Stimulated activated CD4-positive, alpha-beta T cell treated with anti-CD3 and anti-CD28 coated beads, TNF-alpha, amount 100 ng/mL, for 24 hours (primary cell): ENCODE results near the gene SLCO3A1.
A peak's percentile ranks its signal among the peaks of the same experiment; 100 is the strongest.

Experiments
- DNase-seq, 3 experiments: peaks; one replicate each; pipeline ENCODE4 v3.0.0-alpha.2; 2020; ENCODE audit warnings: low read depth in 3 of 3

Gene SLCO3A1

DNA sequence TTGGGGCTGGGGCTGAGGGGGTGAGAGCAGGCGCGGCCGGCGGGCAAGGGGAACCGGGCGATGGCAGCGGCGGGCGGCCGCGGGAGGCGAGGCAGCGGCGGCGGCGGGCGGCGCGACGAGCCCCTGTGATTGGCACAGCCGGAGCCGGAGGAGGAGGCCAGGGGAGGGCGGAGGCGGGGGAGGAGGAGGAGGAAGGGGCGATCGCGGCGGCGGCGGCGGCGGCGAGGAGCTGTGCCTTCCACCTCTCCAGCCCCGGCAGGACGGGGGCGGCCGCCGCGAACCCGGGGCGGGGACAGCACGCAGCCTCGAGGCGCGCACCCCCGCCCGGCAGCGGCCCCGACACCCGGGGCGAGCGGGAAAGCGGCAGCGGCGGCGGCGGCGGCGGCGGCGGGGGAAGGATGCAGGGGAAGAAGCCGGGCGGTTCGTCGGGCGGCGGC is at the start of gene SLCO3A1:
TSS of gene SLCO3A1 (plus strand) at position 198 of the 437 bp plus-strand sequence.
- peak; percentile 28 to 61 (median 34) for DNase-seq

DNA sequence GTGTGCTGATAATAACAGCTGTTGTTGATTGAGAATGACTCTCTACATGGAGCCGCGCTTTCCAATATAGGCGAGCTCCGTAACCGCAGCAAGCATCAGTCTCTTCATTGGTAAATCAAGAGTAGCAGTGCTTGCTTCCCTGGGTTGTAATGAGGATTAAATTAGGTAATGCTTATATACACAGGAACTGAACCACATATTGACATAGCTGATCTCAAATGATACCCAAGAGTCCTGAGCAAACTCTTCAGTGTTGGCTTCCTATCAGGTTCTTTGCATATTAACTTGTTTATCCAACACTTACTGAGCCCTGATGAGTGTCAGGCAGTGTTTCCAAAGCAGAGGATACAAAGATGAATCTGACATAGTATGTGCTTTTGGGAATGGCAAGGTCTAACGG is 46.4 kb upstream of the SLCO3A1 start:
- DNase-seq = no peak

DNA sequence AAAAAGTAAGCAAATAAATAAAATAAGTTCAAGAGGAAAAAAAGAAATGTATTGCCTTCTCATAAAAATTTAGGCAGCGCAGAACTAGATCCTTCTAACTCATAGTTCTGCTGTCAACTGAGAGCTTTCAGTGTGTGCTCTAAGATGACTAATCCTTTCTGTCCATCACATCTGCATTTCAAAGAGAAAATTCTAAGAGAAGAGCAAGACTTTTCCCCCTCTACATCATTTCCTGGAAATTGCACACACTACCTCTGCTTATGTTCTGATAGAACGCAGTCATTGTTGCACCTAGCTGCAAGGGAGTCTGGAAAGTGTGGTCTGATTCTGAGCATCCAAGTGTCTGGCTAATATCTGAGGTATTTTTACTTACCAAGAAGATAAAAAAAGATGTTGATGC is 39.6 kb upstream of the SLCO3A1 start:
- DNase-seq = no peak

DNA sequence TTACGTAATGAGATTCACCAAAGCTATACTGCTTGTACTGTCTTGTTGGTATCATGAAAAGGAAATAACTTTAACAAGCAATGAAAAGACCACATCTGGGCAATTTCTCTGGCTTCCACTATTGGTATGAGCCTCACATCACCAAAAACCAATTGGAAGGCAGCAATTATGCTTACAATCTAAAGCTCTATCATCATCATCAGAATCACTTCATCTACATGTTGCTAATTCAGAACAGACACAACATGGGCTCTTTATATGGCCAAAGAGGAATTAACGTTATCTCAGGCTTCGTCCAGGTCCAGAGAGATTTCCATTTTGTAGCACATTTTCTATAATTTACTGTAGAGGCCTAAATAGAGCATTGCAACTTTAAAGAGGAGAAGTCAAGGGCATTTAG is 36.6 kb upstream of the SLCO3A1 start:
- no peak for DNase-seq

DNA sequence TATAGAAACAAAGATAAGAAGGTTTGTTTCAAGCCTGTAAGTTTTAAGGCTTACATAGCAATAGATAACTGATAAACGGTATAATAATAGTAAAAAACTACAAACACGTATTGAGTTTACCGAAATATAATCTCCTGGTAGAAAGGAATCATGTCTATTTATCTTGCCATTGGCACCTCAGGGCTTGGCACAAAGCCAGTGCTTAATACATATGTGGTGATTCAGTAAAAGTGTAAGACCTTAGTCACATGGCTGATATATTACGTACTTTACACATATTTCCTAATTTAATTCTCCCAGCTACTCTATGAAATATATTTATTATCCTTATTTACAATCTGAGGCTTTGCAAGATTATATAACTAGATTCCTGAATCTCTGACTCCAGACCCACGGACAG is 32.0 kb upstream of the SLCO3A1 start:
- no peak for DNase-seq

DNA sequence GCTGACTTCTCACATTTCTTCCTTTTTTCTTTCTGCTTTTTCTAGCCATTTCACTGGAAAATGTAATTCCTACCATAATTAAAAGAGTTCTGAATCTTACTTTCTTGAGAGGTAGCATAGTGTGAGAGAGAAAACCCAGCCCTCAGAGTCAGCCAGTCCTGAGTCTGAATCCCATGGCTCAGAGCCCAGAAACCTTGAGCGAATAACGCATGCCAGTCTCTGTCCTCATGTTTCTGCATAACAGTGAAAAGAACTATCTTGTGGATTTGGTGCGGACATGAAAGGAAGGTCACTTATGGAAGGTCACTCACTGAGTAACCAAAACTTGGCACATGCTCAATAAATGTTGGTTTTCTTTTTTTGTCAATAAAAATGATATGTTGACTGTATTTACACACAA is 29.3 kb upstream of the SLCO3A1 start:
- no peak for DNase-seq

DNA sequence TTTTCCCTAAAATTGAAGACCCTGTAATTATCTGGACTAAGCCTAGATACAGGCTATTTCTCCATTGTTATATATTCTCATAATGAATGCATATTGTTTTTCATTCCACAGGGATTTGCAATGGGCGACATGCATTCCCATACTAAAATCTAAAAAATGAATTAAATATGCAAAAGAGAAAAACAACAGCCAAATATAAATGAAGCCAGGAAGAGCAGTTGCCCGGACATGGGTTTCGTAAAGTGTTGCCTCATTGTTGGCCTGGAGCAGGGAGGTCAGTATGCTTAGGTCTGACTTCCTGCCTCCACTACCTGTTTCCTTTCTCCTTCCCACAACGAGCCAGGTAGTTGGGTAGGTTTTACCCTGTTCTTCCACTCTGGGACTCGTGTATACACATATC is 27.1 kb upstream of the SLCO3A1 start:
- DNase-seq = no peak

DNA sequence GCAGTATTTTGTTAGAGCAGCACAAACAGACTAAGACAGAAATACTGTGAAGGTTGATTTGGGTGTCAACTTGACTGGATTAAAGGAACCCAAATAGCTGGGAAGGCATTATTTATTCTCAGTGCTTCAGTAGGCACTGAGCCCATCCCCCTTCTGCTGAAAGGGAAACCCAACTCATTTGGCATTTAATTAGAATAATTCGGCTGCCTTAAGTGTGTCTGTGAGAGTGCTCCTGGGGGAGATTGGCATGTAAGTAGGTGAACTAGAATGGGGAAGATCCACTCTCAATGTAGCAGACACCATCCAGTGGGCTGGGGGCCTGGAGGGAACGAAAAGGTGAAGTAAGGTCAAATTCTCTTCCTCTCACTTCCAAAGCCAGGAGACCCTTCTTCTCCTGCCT is 20.5 kb upstream of the SLCO3A1 start:
- no peak for DNase-seq

DNA sequence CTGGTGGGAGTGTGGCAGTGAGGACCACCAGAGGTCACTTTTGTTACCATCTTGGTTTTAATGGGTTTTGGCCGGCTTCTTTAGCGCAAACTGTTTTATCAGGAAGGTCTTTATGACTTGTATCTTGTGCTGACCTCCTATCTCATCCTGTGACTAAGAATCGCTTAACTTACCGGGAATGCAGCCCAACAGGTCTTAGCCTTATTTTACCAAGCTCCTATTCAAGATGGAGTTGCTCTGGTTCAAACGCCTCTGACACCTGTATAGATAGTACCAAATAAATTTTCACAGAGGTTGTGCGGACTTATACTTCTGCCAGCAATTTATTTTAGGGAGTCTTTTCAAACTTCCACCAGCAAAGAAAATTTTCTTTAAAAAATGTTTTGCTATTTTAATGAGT is 13.6 kb upstream of the SLCO3A1 start:
- DNase-seq = no peak

DNA sequence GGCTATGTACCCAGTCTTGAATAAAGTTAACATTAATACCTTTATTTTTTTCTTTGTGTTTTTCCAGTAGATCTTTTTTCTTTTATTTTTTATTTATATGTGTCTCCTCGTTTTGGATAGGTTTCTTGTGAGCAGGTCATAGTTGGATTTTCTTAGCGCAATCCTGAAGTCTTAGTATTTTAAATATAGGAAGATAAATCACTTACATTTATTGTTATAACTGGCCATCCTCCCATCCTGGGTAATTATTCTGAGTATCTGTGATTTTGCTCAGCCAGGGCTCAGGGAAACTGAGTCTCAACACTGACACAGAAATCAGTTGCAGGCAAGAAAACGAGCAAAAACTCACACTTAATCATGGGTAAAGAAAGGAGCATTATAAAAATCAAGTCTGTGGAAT is 11.6 kb upstream of the SLCO3A1 start:
- no peak for DNase-seq

DNA sequence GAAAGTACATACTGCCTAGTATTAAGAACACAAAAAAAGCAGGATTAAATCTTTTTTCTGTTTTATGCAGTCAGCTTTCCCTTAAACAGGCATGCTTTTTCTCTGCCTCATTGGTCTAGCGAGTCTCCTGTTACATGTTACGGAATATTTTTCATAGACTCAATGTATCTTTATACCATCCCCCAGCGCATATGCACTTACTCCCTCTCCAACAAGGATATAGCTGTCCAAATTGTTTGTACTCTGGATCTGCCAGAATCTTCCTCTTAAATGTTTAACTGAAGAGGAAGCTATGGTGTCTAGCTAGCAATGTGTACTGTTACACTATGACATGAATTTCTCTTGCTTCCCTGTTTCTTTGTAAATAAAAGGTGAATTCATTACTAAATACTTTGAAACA is 9.2 kb upstream of the SLCO3A1 start:
- DNase-seq = no peak

DNA sequence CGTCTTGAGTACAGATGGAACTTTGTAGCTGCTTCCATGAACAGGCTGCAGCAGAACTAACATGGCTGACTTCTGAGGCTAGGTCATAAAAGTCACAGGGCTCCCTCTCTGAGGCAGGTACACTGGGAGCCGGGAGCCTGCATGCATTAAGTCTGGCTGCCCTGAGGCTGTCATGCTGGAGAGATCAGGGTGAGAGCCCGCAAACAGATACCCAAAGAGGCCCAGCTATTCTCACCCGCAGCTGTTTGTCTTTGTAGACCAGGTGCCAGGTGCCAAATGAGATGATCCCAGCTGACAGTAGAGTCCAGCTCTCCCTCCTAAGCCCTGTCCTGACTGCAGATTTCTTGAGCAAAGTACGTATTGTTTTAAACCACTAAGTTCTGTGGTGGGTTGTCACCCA is 8.6 kb upstream of the SLCO3A1 start:
- DNase-seq = no peak

DNA sequence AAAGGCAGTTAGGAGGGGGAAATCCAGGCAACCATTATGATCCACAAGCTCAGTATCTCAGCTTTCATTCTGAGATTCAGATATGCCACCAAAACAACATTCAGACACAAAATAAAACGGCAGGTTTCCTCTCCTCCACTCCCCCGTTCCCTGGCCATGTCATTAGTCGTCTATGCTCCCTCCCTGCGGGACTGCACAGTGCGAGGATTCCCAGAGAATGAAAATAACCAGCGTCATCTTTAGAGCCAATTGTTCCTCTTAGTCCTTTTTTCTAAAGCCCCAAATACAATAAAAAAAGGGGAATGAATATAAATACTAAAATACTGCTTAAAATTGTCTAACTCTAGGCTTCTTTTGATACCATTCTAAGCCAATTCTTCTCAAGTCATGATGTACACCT is 7.8 kb upstream of the SLCO3A1 start:
- DNase-seq = no peak

DNA sequence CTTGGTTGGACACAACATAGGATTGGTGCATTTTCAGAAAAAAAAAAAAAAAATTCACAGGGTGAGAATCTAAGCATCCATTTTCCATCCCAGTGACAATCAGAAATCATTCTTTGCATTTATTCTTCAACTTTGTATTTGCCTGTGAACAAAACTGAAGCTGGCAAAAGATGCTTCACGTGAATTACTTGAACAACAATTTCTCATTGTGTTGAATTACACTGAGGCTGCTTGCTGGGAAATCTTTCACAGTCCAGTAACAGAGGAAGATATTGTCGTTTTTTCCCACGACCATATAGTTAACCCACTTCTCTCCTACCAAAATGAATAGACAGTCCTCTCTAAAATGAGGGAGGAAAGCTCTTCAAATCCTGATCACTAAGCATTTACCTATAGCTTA is 4.3 kb upstream of the SLCO3A1 start:
- DNase-seq = no peak

DNA sequence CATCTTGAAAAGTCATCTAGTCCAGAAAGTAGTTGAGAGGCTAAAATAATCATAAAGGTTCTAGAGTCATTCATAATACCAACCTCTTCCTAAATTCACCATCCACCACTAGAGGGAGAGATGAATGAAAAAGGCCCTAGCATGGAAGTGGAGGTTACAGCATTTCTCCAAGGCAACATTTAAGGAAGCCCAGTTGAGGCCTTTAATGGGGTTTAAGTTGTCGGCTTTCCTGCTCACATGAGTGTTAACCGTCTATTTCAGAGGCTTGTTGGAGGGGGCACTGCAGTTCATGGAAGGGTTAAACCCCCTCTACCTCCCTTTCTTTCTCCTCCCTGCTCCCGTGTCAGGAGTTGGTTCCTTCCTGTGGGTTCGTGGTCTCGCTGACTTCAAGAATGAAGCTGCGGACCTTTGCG is 3.8 kb upstream of the SLCO3A1 start:
- DNase-seq = no peak

DNA sequence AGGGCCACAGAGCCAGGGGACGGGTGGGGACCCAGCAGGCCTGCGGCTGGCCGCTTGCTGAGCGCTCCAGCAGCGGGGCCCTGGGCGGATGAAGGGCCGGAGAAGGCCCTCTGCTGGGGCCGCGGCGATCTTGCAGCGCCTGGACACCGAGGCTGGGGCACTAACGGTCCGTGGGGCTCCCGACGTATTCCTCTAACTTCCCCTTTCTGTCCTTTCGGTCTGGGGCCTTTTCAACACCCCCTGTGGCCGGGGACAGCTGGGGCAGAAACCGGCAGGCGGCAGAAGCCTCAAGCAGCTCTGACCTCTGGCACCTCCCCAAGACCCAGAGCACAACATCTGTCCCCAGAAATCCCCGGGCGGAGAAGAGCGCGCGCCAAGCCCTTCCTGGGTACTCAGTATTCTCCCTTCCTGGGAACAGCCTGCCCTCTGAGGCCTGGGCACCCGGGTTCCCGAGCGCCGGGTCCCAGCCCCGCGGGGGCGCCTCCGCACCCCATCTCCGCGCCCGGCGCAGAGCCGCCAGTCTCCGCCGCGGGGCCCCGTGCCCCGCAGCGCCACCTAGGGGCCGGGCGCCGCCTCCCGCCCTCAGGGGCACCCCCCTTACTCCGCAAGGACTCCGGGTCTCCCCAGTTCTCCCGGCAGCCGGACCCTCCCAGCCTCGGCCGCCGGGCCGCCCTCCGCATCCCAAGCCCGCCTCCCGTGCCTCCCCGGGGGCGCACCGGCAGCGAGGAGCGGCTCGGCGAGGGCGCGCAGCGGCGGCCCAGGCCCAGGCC is 582 bp upstream of the SLCO3A1 start:
- peak; percentile 42 to 66 (median 52) for DNase-seq

DNA sequence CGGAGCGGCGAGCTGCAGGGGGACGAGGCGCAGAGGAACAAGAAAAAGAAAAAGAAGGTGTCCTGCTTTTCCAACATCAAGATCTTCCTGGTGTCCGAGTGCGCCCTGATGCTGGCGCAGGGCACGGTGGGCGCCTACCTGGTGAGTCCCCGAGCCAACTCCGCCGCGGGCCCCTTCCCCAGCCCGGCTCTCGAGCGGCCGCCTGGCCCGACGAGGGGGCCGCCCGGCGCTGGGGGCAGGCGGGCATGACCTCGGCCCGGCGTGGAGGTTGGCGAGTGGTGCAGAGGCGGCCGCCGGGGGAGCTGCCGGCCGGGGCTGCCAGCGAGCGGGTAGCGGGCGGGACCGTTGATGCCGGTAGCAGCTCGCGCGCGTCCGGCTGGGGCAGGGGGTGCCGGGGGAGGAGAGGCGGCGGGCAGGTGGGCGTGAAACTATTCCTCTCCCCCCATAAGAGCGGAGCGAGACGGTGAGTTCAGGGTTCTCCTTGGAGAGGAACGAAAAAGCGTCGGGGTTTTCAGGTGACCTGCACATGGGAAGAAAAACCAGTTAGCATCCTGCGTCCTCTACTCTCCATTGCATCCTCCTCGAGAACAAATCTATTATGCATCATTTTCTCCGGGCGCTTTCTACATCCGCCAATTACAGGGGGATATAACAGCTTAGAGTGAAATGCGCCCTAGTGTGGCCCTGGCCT is 585 bp downstream of the SLCO3A1 start:
- DNase-seq = no peak

DNA sequence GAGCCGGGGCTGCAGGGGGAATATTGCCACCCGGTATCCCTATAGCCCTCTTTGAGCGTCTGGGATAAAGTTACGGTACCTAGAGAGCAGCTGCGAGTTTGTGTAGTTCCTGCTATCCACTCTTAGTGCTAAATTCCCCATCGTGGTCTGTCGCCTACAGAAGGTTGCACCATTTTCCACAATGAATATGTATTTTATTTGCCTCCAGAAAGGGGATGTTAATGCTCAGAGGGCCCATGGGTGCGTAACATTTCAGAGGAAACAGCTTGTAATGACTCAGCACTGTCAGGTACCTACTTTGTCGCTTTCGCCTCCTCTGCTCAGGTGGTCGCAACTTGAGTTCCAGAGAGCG is 1.1 kb downstream of the SLCO3A1 start:
- DNase-seq = peak in 1 of 3 experiments; percentile 27

DNA sequence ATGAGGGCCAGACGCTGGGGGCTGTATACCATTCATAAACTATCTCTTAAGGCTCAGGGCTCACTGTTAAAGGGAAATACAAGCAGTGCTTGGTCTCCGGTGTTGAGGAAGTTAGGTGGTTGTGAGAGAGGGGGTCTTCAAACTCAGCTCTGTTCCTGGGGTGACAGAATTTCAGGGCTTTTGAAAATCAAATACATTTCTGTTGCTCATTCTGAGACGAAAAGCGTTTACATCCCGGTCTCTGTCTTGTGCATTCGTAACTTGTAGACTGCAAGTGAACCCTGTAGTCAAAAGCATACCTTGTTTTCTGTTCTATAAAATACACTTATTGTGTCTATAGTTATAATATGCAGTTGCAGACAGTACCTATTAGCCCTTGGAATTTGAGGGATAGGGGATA is 1.7 kb downstream of the SLCO3A1 start:
- no peak for DNase-seq

DNA sequence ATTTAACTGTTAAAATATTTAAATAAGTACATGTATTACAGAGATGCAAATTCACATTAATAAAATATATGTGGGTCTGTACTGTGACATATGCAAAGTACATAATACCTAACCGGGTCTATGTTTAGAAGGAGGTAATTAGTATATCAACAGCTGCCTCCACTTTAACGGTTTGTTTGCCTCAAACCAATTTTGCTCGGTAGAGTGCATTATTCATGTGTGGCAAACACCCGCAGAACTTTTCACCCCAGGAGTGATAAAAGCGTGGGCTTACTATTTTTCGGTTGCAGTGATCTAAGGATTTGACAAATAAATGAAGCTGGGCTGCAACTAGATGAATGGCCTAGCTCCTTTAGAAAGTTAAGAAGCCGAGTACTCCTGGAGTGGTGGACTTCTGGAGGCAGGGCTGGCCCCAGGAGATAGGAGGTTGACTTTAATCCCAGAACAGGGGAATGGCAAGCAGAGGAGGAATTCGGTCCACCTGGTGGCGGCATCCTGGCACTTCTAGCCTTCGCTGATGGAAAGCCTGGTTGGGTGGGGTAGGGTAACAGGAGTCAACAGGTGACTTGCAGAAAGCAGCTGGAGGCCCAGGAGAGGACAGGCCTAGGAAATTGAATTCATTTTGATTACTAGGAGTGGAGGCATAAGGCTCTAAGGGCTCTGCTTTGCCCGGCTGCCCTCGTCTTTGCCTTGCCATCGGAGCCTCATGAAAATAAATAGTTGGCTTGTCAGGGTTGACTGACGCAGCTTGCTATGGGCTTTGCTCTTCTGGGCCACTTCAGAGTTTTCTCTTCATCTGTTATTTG is 2.4 kb downstream of the SLCO3A1 start:
- DNase-seq = no peak

DNA sequence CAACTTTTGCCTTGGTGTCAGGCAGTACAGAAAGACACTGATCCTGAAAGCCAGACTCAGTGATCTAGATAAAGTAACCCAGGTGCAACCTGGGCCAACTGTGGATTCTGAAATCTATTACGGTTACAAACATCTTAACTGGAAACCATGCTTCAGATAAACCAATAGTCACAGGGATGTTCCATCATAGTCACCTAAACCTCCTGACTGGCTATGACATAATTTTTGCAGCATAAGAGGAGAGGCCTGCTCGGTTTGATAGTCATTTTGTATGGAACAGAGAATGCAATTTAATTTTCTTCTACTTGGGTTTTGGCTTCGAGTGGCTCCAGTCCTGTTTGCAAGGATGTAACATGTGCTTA is 3.7 kb downstream of the SLCO3A1 start:
- DNase-seq = no peak

DNA sequence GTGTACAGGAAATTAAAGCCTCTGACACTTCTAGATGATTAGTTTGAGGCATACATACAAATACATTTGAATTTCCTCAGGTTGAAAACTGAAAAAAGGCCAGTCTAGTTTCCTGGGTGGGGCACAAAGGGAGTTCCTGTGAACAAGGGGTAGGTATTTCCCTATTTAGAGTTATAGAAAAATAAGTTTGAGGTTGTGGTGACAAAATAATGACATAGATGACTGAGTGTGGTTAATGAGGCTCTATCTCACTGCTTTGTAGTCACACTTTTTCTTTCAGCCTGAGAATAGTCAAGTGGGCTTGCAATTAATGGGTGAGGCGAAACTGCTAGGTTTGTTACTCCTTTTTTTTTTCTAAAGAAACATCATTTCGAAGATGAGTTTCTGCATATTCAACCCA is 4.3 kb downstream of the SLCO3A1 start:
- DNase-seq = peak in 1 of 3 experiments; percentile 27

DNA sequence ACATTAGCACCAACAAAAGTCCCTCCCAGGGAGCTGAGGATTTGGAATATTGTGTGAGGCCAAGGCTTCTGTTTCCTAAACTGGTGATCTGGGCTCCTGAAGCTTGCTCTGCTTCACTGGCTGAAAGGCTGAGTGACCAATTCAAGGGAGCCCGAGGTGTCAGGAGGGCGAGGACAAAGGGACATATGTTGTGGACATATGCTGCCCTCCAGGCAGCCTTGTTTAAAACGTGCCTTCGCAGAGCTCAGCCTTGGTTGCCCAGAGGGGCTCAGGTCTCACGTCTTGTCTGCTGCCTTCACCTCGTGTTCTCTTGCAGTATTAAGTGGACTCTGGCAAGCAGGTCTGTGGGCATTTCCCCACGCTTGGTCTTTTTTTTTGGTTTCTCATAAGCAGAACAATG is 7.0 kb downstream of the SLCO3A1 start:
- DNase-seq = no peak
